Caco-2 (cell line): ENCODE data around the gene UBAP1L. TPM values are rescaled to one million over a fixed set of nuclear protein-coding genes. Genes with fewer than 3 reads are reported as not detected.

Source experiments
- BruUV-seq: library from RNA; stranded (reverse); fragments of 400-500 nt; replicated peaks from 2 replicates; lab custom pipeline; 2021; lab: Mats Ljungman, UMichigan
- CTCF ChIA-PET: fragments of 300-600 bp; sonication (Branson Sonifier 250); formaldehyde crosslinking; loops from one replicate; lab custom pipeline; 2022; ENCODE audit warnings: antibody characterized with exemption; lab: Charles Lee
- POLR2A ChIA-PET: fragments of 300-600 bp; sonication (Branson Sonifier 250); formaldehyde crosslinking; loops from one replicate; lab custom pipeline; 2022; ENCODE audit warnings: antibody characterized with exemption; lab: Charles Lee
- DNase-seq, 2 experiments: peaks; one replicate each; pipeline versions ENCODE4 v3.0.0 to v3.0.0-alpha.2; 2020 to 2022
- H3K27me3 ChIP-seq: replicated peaks from 2 replicates; pipeline ENCODE4 v1.6.0; 2011; ENCODE audit warnings: low read length; ENCODE audit not compliant: control insufficient read depth, insufficient read depth
- H3K36me3 ChIP-seq: 2 replicates; pipeline ENCODE4 v1.5.1; 2011; ENCODE audit warnings: low read length; ENCODE audit not compliant: control insufficient read depth, insufficient read depth
- H3K4me1 ChIP-seq: fragments of 250-450 bp; sonication (Bioruptor Pico); 2 replicates; pipeline ENCODE4 v1.5.1; 2020; ENCODE audit warnings: mild to moderate bottlenecking
- H3K4me3 ChIP-seq: 2 replicates; pipeline ENCODE4 v1.5.1; 2011; ENCODE audit warnings: low read depth, mild to moderate bottlenecking, control low read depth, low read length
- H3K9me3 ChIP-seq: fragments of 250-450 bp; sonication (Bioruptor Pico); 2 replicates; pipeline ENCODE4 v1.5.1; 2020; ENCODE audit warnings: mild to moderate bottlenecking, moderate library complexity
- H3K27ac Mint-ChIP-seq: one replicate; pipeline ENCODE4 v1.8.0; 2022; ENCODE audit warnings: mixed read lengths; ENCODE audit not compliant: unreplicated experiment
- H3K27me3 Mint-ChIP-seq: one replicate; pipeline ENCODE4 v1.8.0; 2022; ENCODE audit warnings: mixed read lengths; ENCODE audit not compliant: insufficient read depth, unreplicated experiment
- H3K36me3 Mint-ChIP-seq: one replicate; pipeline ENCODE4 v1.8.0; 2022; ENCODE audit warnings: mild to moderate bottlenecking, mixed read lengths; ENCODE audit not compliant: insufficient read depth, unreplicated experiment
- H3K4me1 Mint-ChIP-seq: one replicate; pipeline ENCODE4 v1.8.0; 2022; ENCODE audit warnings: low read depth, mixed read lengths; ENCODE audit not compliant: unreplicated experiment
- H3K4me3 Mint-ChIP-seq: one replicate; pipeline ENCODE4 v1.8.0; 2022; ENCODE audit warnings: mild to moderate bottlenecking, moderate library complexity, mixed read lengths; ENCODE audit not compliant: unreplicated experiment
- H3K9me3 Mint-ChIP-seq: one replicate; pipeline ENCODE4 v1.8.0; 2022; ENCODE audit warnings: mixed read lengths; ENCODE audit not compliant: unreplicated experiment
- CTCF ChIP-seq, 2 experiments: fragments of 200-600 bp in 1 of 2; IDR thresholded peaks; 1 replicate in 1 of 2; 2 replicates in 1 of 2; pipeline versions ENCODE4 v1.5.1 to v1.8.0; 2011 to 2022; ENCODE audit warnings: antibody characterized with exemption in 1 of 2, control low read depth in 1 of 2, inconsistent platforms in 1 of 2, low read depth in 1 of 2, low read length in 1 of 2, mild to moderate bottlenecking in 1 of 2, moderate library complexity in 1 of 2; ENCODE audit not compliant: insufficient read depth in 1 of 2, severe bottlenecking in 1 of 2, unreplicated experiment in 1 of 2
- intact Hi-C: fragments of 100-400 bp; cut with micrococcal nuclease; formaldehyde crosslinking; loops from one replicate; pipeline ENCODE4 v1.10.0; 2022; ENCODE audit not compliant: unreplicated experiment
- total RNA-seq: library from RNA; stranded (reverse); gene quantifications from 2 replicates; pipeline ENCODE4 v1.2.3, GENCODE V29; 2022

UBAP1L gene
- total RNA-seq, 1 experiment from 2014 or later, result 2.2 TPM

DNA sequence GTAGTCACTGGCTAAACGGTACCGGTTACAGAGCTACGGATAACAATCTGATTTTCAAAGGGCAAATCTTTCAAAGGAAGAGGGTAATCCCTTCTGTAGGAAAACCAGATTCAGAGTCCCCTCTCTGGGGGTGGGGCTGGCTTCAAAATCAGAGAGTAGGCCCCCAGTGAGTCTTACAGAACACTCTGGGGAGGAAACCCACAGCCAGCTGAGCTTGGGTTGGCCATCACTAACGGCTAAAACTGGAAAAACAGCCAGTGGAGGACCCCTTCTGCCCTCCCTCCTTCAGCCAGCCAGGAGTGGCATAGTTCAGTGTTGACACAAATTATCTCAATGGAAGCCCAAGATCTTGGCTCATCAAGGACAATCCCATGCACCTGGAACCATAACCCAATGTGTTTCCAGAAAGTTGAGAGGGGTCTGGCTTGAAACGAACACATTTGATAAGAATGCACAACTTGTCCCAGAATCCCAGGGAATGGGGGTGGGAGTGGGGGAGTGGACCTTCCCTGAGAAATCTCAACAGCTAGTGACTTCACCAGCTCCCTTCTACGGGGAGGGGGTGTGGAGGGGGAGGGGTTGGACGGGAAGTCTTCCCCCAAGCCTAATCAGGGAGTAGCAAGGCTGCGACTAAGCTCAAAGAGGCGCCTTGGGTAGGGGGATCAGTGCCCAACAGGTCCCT lies 48.2 kb downstream of the UBAP1L start:
- Mint-ChIP-seq H3K9me3 (no peaks in the 10 kb centered on the region), H3K27ac (peak overlapping the region; percentile 67)

GRCh38 chr15:65066001-65066634 lies 48.9 kb downstream of the UBAP1L start:
- H3K9me3 ChIP-seq, result no peaks in the 10 kb centered on the region
- POLR2A ChIA-PET, result no interaction called here
- DNase-seq, result no peak
- H3K27me3 ChIP-seq, result no peaks in the 10 kb centered on the region
- H3K27ac Mint-ChIP-seq, result no peak overlapping the region
- CTCF ChIA-PET, result interaction anchor here (0.6 to 1.8 kb wide), 5 partner anchors 17 to 206 kb away, joined by 3 to 9 read pairs (median 3); no protein-coding TSS in a partner anchor
- H3K27me3 Mint-ChIP-seq, result no peaks in the 10 kb centered on the region
- intact Hi-C loops, result no loop called here
- H3K36me3 Mint-ChIP-seq, result no peaks in the 10 kb centered on the region
- peaks cover 20% of the 10 kb centered on the region for H3K4me1 Mint-ChIP-seq
- BruUV-seq, result no TSS peak
- no peak for TF ChIP-seq CTCF (IDR thresholded peaks at IDR 0.05; ENCODE audit: insufficient read depth in 1 of 2, low read depth in 1 of 2, low read length in 1 of 2, severe bottlenecking in 1 of 2, unreplicated experiment in 1 of 2)
- H3K4me1 ChIP-seq, result peaks cover 15% of the 10 kb centered on the region
- no peaks in the 10 kb centered on the region for H3K9me3 Mint-ChIP-seq
- H3K4me3 ChIP-seq, result no peak overlapping the region
- H3K4me3 Mint-ChIP-seq, result no peak overlapping the region
- H3K36me3 ChIP-seq, result no peaks in the 10 kb centered on the region

More for the DNA sequence above, 48.2 kb downstream of the UBAP1L start:
- DNase-seq, result no peak
- BruUV-seq, result no TSS peak
- no peaks in the 10 kb centered on the region for H3K9me3 ChIP-seq
- H3K4me1 Mint-ChIP-seq, result peaks cover 20% of the 10 kb centered on the region
- intact Hi-C loops, result no loop called here
- H3K4me3 ChIP-seq, result peak overlapping the region; percentile 41
- no peaks in the 10 kb centered on the region for H3K27me3 Mint-ChIP-seq
- peaks cover 15% of the 10 kb centered on the region for H3K4me1 ChIP-seq
- H3K36me3 Mint-ChIP-seq, result no peaks in the 10 kb centered on the region
- H3K4me3 Mint-ChIP-seq, result peak overlapping the region; percentile 74
- H3K27me3 ChIP-seq, result no peaks in the 10 kb centered on the region
- CTCF ChIA-PET, result interaction anchor here (0.6 to 1.8 kb wide), 8 partner anchors 12 to 207 kb away, joined by 3 to 9 read pairs (median 4); no protein-coding TSS in a partner anchor
- no peak for TF ChIP-seq CTCF (IDR thresholded peaks at IDR 0.05; ENCODE audit: insufficient read depth in 1 of 2, low read depth in 1 of 2, low read length in 1 of 2, severe bottlenecking in 1 of 2, unreplicated experiment in 1 of 2)
- POLR2A ChIA-PET, result interaction anchor here (0.6 to 1.1 kb wide), 3 partner anchors 11 to 16 kb away, joined by 3 to 7 read pairs (median 6); no protein-coding TSS in a partner anchor
- H3K36me3 ChIP-seq, result no peaks in the 10 kb centered on the region

GRCh38 chr15:65062726-65063125 lies 52.3 kb downstream of the UBAP1L start:
- H3K4me3 Mint-ChIP-seq, result no peak overlapping the region
- H3K9me3 ChIP-seq, result no peaks in the 10 kb centered on the region
- no peaks in the 10 kb centered on the region for H3K36me3 ChIP-seq
- intact Hi-C loops, result no loop called here
- H3K9me3 Mint-ChIP-seq, result no peaks in the 10 kb centered on the region
- H3K27me3 ChIP-seq, result no peaks in the 10 kb centered on the region
- DNase-seq, result no peak
- BruUV-seq, result no TSS peak
- H3K36me3 Mint-ChIP-seq, result peaks cover 2% of the 10 kb centered on the region
- TF ChIP-seq CTCF (IDR thresholded peaks at IDR 0.05; ENCODE audit: insufficient read depth in 1 of 2, low read depth in 1 of 2, low read length in 1 of 2, severe bottlenecking in 1 of 2, unreplicated experiment in 1 of 2), result no peak
- POLR2A ChIA-PET, result no interaction called here
- CTCF ChIA-PET, result interaction anchor here (0.6 to 2.1 kb wide), 5 partner anchors 21 to 39 kb away, joined by 3 to 10 read pairs (median 5); no protein-coding TSS in a partner anchor
- H3K4me1 ChIP-seq, result peaks cover 26% of the 10 kb centered on the region
- no peaks in the 10 kb centered on the region for H3K27me3 Mint-ChIP-seq
- H3K4me3 ChIP-seq, result no peak overlapping the region
- no peak overlapping the region for H3K27ac Mint-ChIP-seq
- H3K4me1 Mint-ChIP-seq, result peaks cover 22% of the 10 kb centered on the region
